Measurements from ENCODE around the gene MAPKAP1.

The MAPKAP1 gene

GRCh38 chr9:125495172-125496119 is 211.6 kb downstream of the MAPKAP1 start:
- TF ChIP-seq, protein P1, sequence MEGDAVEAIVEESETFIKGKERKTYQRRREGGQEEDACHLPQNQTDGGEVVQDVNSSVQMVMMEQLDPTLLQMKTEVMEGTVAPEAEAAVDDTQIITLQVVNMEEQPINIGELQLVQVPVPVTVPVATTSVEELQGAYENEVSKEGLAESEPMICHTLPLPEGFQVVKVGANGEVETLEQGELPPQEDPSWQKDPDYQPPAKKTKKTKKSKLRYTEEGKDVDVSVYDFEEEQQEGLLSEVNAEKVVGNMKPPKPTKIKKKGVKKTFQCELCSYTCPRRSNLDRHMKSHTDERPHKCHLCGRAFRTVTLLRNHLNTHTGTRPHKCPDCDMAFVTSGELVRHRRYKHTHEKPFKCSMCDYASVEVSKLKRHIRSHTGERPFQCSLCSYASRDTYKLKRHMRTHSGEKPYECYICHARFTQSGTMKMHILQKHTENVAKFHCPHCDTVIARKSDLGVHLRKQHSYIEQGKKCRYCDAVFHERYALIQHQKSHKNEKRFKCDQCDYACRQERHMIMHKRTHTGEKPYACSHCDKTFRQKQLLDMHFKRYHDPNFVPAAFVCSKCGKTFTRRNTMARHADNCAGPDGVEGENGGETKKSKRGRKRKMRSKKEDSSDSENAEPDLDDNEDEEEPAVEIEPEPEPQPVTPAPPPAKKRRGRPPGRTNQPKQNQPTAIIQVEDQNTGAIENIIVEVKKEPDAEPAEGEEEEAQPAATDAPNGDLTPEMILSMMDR (IDR thresholded peaks at IDR 0.05; ENCODE audit: insufficient read depth, low read depth, low read length, missing control alignments), result no peak
- H3K4me3 ChIP-seq (ENCODE audit: low read length), result no peak overlapping the region
- DNase-seq (ENCODE audit: low read depth), result peak; percentile 78

- no peak overlapping the region for H3K4me3 ChIP-seq (ENCODE audit: low read length)
- peak; percentile 27 for DNase-seq (ENCODE audit: low read depth)
- TF ChIP-seq, protein P1 (IDR thresholded peaks at IDR 0.05; ENCODE audit: insufficient read depth, low read depth, low read length, missing control alignments), result no peak
Measured at GRCh38 chr9:125494653-125494915, 212.4 kb downstream of the MAPKAP1 start.

DNA sequence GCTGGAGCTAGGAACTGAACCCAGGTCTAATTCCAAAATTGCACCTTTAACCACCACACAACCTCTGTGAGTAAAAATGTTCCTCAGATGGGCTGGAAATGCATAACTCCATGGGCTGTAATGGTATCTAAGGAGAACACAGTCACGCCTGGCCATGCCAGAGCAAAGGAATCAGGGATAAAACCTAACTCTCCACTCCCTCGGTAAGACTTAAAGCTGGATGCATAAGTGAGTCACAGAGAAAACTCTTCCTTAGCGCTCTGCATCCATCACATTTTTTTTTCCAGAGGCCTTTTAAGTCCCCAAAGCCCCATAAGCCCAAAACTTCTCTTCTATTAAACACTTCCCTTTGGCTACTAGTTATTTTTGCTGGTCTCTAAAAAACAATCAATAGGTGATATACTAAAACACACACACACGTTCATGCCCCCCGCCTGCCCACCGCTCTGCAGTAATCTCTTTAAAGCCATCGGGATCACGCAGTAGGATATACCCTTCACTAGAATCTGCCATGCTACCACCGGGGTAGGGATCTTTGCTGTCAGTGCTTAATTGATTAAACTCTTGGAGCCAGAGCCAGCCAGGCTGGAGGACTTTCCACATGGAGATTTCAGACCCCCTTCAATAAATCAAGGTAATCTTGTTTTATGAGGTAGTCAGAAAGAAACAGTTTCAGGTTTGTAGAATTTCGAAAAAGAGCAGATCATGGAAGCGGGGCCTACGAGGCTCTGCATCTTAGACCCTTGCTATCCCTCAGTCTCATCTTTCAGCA is 212.9 kb downstream of the MAPKAP1 start:
- TF ChIP-seq, protein P1 (IDR thresholded peaks at IDR 0.05; ENCODE audit: insufficient read depth, low read depth, low read length, missing control alignments), result no peak
- no peak for DNase-seq (ENCODE audit: low read depth)
- H3K4me3 ChIP-seq (ENCODE audit: low read length), result no peak overlapping the region

DNA sequence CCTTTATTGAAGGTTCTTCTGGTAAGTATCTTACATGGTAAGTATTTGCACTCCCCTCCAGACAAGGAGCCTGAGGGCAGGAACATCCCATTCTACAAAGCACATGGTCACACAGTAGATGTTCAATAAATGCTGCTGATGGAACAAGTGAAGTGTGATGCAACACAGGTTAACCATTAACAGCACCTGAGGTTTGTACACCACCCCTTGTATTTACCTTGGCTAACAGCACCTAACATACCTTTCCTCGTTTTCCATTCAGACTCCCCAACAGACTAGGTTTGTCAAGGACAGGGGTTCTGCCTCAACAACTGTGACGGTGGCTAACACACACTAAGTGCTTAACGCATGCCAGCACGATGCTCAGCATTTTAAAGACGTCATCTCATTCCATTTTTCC is 213.6 kb downstream of the MAPKAP1 start:
- TF ChIP-seq, protein P1 (IDR thresholded peaks at IDR 0.05; ENCODE audit: insufficient read depth, low read depth, low read length, missing control alignments), result no peak
- no peak for DNase-seq (ENCODE audit: low read depth)
- no peak overlapping the region for H3K4me3 ChIP-seq (ENCODE audit: low read length)

- no peak overlapping the region for H3K4me3 ChIP-seq (ENCODE audit: low read length)
- TF ChIP-seq, protein P1 (IDR thresholded peaks at IDR 0.05; ENCODE audit: insufficient read depth, low read depth, low read length, missing control alignments), result no peak
- DNase-seq (ENCODE audit: low read depth), result no peak
Measured at GRCh38 chr9:125492719-125493118, 214.3 kb downstream of the MAPKAP1 start.

- H3K4me3 ChIP-seq (ENCODE audit: low read length), result no peak overlapping the region
- TF ChIP-seq, protein P1 (IDR thresholded peaks at IDR 0.05; ENCODE audit: insufficient read depth, low read depth, low read length, missing control alignments), result no peak
- no peak for DNase-seq (ENCODE audit: low read depth)
Measured at GRCh38 chr9:125487842-125488241, 219.2 kb downstream of the MAPKAP1 start.
